Panc1 (cell line): ENCODE results near the gene WARS2. TPM values are rescaled to one million over a fixed set of nuclear protein-coding genes. Genes with fewer than 3 reads are reported as not detected.

ENCODE experiments used
- ATAC-seq: fragments of 200-7000 bp; cut with Tn5 transposase; 2 replicates; pipeline ENCODE4 v1.9.1; 2020; ENCODE audit warnings: mild to moderate bottlenecking, moderate library complexity
- BruUV-seq: library from RNA; stranded (reverse); fragments of 400-500 nt; replicated peaks from 2 replicates; lab custom pipeline; 2021; lab: Mats Ljungman, UMichigan
- CTCF ChIA-PET: fragments of 300-600 bp; sonication (Branson Sonifier 250); formaldehyde crosslinking; loops from one replicate; lab custom pipeline; 2022; ENCODE audit warnings: antibody characterized with exemption; lab: Charles Lee
- POLR2A ChIA-PET: fragments of 300-600 bp; sonication (Branson Sonifier 250); formaldehyde crosslinking; loops from one replicate; lab custom pipeline; 2022; ENCODE audit warnings: antibody characterized with exemption; lab: Charles Lee
- DNase-seq: peaks from one replicate; pipeline ENCODE4 v3.0.0-alpha.2; 2010; ENCODE audit warnings: low read depth, low spot score
- H3K27ac ChIP-seq: 2 replicates; pipeline ENCODE4 v1.5.1; 2011; ENCODE audit warnings: mild to moderate bottlenecking, low read length, inconsistent platforms
- H3K27me3 ChIP-seq: fragments of 200-500 bp; sonication (Bioruptor generic); 2 replicates; pipeline ENCODE4 v1.6.0; 2014; ENCODE audit warnings: low read length, inconsistent platforms; ENCODE audit not compliant: control insufficient read depth, insufficient read depth
- H3K36me3 ChIP-seq: fragments of 200-500 bp; sonication (Bioruptor generic); 2 replicates; pipeline ENCODE4 v1.5.1; 2014; ENCODE audit warnings: inconsistent platforms, mild to moderate bottlenecking, low read length, moderate library complexity; ENCODE audit not compliant: control insufficient read depth, insufficient read depth
- H3K4me1 ChIP-seq: 2 replicates; pipeline ENCODE4 v1.5.1; 2011; ENCODE audit warnings: inconsistent platforms, mild to moderate bottlenecking, low read length, moderate library complexity; ENCODE audit not compliant: control insufficient read depth, insufficient read depth
- H3K4me3 ChIP-seq, 2 experiments: 2 replicates each; pipeline ENCODE4 v1.5.1; 2011 to 2012; ENCODE audit warnings: low read depth in 2 of 2, low read length in 2 of 2, mild to moderate bottlenecking in 2 of 2, inconsistent platforms in 1 of 2, moderate library complexity in 1 of 2
- H3K9me3 ChIP-seq: fragments of 200-500 bp; sonication (Bioruptor generic); 2 replicates; pipeline ENCODE4 v1.5.1; 2014; ENCODE audit warnings: low read depth, mild to moderate bottlenecking, inconsistent platforms, low read length, moderate library complexity; ENCODE audit not compliant: control insufficient read depth, insufficient read depth
- POLR2AphosphoS5 ChIP-seq: IDR thresholded peaks from 2 replicates; pipeline ENCODE4 v1.6.1; 2012; ENCODE audit warnings: mild to moderate bottlenecking, low read depth, low read length, moderate library complexity
- SIN3A ChIP-seq: IDR thresholded peaks from 2 replicates; pipeline ENCODE4 v1.6.1; 2012; ENCODE audit warnings: low read depth, mild to moderate bottlenecking, low read length, moderate library complexity, borderline replicate concordance; ENCODE audit not compliant: insufficient read depth
- TCF7L2 ChIP-seq: IDR thresholded peaks from 2 replicates; pipeline ENCODE4 v1.6.1; 2011; ENCODE audit warnings: mild to moderate bottlenecking, low read depth, low read length, inconsistent platforms
- in situ Hi-C: cut with HindIII; loops from 2 replicates; pipeline ENCODE4 v1.10.0; 2016; ENCODE audit warnings: low sequenced_read_pairs, low pct_unique_long_range_greater_than_20kb
- intact Hi-C: fragments of 100-400 bp; cut with micrococcal nuclease; formaldehyde crosslinking; loops from one replicate; pipeline ENCODE4 v1.10.0; 2022; ENCODE audit not compliant: unreplicated experiment
- total RNA-seq: library from RNA; stranded (reverse); gene quantifications from one replicate; pipeline ENCODE4 v1.2.1, GENCODE V29; 2021; ENCODE audit not compliant: unreplicated experiment
- TF ChIP-seq, protein P1 (sequence below), 2 experiments: IDR thresholded peaks; 2 replicates each; pipeline ENCODE4 v1.6.1; 2011 to 2012; ENCODE audit warnings: low read depth in 2 of 2, control low read depth in 1 of 2, low read length in 1 of 2, mild to moderate bottlenecking in 1 of 2, moderate library complexity in 1 of 2; ENCODE audit not compliant: insufficient read depth in 1 of 2
- TF ChIP-seq, protein P2 (sequence below): fragments of 450-650 bp; IDR thresholded peaks from 2 replicates; pipeline ENCODE4 v1.5.1; 2017; ENCODE audit warnings: mild to moderate bottlenecking

WARS2 gene
- total RNA-seq, 1 experiment from 2014 or later, result 6.6 TPM

DNA sequence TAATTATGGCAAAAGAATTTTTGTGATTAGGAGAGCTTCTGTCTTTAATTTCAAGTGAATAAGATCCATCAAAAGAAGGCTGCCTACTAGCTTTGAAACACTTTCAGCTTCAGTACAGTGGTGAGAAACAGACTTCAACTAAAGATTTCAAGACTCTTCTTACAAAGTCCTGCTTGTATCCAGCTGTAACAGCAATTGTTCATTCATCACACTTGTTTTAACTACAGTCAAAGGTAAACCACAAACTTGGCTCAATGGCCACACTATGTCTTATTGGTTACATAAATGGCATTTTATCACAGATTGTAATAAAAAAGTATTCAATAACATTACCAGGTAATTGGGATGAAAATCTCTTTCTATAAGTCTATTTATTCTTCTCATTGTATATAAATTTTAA is 59.2 kb downstream of the WARS2 start:
- in situ Hi-C loops, result no loop called here
- CTCF ChIA-PET, result no interaction called here
- H3K27me3 ChIP-seq, result no peaks in the 10 kb centered on the region
- no TSS peak for BruUV-seq
- ATAC-seq, result no peak
- H3K27ac ChIP-seq, result no peak overlapping the region
- intact Hi-C loops, result no loop called here
- no peaks in the 10 kb centered on the region for H3K4me1 ChIP-seq
- DNase-seq, result no peak
- H3K36me3 ChIP-seq, result no peaks in the 10 kb centered on the region
- POLR2A ChIA-PET, result no interaction called here
- TF ChIP-seq POLR2AphosphoS5 (no peak), TCF7L2 (no peak), SIN3A (no peak)
- TF ChIP-seq, protein P1, sequence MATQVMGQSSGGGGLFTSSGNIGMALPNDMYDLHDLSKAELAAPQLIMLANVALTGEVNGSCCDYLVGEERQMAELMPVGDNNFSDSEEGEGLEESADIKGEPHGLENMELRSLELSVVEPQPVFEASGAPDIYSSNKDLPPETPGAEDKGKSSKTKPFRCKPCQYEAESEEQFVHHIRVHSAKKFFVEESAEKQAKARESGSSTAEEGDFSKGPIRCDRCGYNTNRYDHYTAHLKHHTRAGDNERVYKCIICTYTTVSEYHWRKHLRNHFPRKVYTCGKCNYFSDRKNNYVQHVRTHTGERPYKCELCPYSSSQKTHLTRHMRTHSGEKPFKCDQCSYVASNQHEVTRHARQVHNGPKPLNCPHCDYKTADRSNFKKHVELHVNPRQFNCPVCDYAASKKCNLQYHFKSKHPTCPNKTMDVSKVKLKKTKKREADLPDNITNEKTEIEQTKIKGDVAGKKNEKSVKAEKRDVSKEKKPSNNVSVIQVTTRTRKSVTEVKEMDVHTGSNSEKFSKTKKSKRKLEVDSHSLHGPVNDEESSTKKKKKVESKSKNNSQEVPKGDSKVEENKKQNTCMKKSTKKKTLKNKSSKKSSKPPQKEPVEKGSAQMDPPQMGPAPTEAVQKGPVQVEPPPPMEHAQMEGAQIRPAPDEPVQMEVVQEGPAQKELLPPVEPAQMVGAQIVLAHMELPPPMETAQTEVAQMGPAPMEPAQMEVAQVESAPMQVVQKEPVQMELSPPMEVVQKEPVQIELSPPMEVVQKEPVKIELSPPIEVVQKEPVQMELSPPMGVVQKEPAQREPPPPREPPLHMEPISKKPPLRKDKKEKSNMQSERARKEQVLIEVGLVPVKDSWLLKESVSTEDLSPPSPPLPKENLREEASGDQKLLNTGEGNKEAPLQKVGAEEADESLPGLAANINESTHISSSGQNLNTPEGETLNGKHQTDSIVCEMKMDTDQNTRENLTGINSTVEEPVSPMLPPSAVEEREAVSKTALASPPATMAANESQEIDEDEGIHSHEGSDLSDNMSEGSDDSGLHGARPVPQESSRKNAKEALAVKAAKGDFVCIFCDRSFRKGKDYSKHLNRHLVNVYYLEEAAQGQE (IDR thresholded peaks at IDR 0.05; ENCODE audit: insufficient read depth in 1 of 2, low read depth in 2 of 2, low read length in 1 of 2), result no peak
- TF ChIP-seq, protein P2, sequence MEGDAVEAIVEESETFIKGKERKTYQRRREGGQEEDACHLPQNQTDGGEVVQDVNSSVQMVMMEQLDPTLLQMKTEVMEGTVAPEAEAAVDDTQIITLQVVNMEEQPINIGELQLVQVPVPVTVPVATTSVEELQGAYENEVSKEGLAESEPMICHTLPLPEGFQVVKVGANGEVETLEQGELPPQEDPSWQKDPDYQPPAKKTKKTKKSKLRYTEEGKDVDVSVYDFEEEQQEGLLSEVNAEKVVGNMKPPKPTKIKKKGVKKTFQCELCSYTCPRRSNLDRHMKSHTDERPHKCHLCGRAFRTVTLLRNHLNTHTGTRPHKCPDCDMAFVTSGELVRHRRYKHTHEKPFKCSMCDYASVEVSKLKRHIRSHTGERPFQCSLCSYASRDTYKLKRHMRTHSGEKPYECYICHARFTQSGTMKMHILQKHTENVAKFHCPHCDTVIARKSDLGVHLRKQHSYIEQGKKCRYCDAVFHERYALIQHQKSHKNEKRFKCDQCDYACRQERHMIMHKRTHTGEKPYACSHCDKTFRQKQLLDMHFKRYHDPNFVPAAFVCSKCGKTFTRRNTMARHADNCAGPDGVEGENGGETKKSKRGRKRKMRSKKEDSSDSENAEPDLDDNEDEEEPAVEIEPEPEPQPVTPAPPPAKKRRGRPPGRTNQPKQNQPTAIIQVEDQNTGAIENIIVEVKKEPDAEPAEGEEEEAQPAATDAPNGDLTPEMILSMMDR, result no peak
- no peaks in the 10 kb centered on the region for H3K9me3 ChIP-seq
- no peak overlapping the region for H3K4me3 ChIP-seq

DNA sequence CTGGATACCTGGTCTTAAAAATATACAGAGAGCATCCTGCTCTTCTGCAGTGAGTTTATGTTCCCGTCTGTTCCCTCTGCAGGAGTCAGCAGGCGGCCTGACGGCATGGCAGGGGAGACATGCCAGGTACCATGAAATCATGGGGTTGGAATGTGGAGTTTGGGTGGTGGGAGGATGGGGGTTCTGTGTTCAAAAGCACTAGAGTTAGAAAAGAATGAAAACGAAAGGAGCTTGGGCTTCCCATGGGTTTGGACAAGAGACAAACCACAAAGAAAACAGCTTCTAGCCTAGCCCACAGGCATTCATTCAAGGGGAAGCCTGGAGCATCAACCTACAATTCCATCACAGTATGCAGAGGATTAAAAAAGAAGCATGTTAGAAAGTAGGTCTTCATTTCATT is 59.9 kb downstream of the WARS2 start:
- no peak overlapping the region for H3K27ac ChIP-seq
- H3K9me3 ChIP-seq, result no peaks in the 10 kb centered on the region
- no peak overlapping the region for H3K4me3 ChIP-seq
- ChIA-PET POLR2A (no interaction called here), CTCF (no interaction called here)
- intact Hi-C loops (no loop called here), in situ Hi-C loops (no loop called here)
- H3K36me3 ChIP-seq, result no peaks in the 10 kb centered on the region
- no peak for ATAC-seq
- no peaks in the 10 kb centered on the region for H3K27me3 ChIP-seq
- no TSS peak for BruUV-seq
- TF ChIP-seq TCF7L2 (no peak), SIN3A (no peak), POLR2AphosphoS5 (no peak)
- TF ChIP-seq, protein P1 (IDR thresholded peaks at IDR 0.05; ENCODE audit: insufficient read depth in 1 of 2, low read depth in 2 of 2, low read length in 1 of 2), result no peak
- TF ChIP-seq, protein P2, result no peak
- no peak for DNase-seq
- no peaks in the 10 kb centered on the region for H3K4me1 ChIP-seq
